DLD1 (cell line): ENCODE data around the gene ZFPM1.

Source experiments
- in situ Hi-C: cut with HindIII; loops from 2 replicates; pipeline ENCODE4 v1.10.0; 2017; ENCODE audit warnings: low sequenced_read_pairs

Gene ZFPM1

DNA sequence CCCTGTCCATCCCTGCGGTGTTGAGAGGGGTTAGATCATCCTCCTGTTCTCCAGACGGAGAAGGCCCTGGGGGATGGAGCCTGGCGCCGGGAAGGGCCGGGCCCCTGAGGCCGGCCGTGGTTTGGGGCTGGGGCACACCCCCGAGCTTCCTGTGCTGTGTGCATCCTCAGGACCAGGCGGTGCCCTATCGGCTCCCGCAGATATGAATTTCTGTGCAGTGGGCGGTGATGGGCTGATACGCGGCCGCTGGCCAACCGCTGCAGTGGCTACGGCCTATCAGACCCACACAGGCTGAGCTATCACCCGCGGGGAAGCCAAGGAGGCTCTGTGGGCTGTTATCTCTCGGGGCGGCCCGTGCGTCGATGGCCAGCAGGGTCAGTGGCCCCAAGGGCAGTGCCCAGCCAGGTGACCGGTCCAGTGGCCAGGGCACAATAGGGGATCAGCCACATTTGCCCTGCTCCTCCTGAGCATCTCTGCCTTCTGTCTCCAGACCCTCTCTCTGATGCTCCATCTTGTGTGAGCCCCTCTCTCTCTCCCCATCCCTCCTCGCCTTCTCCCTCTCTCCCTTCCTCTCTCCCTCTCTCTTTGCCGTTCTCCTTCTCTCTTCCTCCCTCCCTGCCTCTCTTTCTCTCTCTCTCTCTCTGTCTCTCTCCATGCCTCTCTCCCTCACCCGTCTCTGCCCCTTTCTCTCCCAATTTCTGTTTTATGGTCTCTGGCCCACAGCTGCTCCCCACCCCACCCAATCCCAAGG lies 38.7 kb downstream of the ZFPM1 start:
- in situ Hi-C loops, result no loop called here

DNA sequence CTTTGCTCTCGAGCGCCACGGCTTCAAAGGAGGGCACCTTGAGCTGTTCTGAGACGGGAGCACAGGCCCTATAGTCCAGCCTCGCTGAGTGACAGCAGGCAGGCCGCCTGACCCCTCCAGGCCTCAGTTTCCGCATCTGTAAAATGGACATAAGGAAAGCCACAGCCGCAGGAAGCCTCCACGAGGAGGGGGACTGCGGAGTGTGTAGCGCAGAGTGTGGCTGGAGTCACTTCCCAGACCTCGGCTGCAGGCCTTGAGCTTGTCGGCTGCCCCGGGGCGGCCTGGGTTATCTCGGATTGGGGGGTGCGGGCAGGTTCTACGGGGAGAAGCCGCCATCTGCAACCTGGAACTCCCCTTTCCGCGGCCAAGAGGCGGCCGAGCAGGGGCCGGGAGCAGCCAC lies 40.8 kb downstream of the ZFPM1 start:
- in situ Hi-C loops, result no loop called here

DNA sequence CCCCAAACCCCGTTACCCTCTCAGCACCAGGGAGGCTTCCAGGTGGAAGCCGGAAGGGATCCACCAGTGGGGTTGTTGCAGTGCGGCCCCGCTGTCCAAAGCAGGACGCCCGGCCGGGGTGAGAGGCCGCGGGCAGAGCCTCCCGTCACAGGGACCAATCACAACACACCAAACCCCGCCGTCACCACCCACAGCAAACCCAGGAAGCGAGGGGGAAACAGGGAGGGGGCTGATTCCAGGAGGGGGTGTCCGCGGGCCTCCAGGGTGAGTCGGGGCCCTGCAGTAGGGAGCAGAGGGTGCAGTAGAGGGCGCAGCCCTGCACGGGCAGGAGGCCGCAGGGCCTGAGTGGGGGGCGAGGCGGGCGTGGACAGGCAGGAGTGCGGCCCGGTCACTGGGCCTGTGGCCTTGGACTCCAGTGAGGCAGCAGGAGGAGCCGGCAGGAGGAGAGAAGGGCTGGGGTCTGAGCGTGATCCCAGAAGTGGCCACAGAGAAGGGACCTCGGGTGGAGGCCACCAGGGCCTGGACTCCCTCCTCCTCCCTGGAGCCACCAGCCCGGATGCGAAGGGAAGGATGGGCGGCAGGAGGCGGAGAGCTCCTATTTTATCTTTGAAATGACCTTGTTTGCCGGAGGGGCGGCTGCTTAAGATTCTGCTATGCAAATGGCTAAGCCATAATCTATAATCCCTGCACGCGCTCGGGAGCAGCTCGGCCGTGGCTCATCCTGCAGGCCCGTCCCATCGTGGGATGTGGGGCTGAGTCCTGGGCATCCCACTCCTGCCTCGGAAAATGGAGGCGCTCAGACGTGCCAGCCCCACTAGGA lies 41.5 kb downstream of the ZFPM1 start:
- in situ Hi-C loops, result no loop called here

DNA sequence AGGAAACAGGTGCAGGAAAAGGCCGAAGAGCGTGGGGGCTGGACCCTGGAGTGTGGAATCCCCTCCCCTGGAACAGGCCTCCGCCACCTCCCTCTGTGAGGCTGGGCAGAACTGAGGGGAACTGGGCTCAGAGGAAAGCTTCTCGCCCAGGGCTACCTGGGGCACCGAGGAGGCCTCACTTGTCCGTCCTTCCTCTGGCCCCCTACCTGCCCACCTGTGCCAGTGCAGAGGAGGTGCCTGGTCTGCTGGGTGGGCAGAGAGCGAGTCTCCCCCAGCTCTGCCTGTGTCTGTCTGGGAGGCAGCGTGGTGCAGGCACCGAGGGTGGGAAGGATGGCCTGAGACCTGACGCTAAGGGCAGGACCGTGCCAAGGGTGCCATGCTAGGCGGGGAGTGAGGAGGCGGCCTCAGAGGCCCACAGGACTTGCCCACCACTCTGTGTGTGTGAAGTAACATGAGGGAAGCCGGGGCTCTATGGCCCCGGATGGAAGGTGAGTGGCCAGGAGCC lies 42.2 kb downstream of the ZFPM1 start:
- in situ Hi-C loops, result no loop called here

DNA sequence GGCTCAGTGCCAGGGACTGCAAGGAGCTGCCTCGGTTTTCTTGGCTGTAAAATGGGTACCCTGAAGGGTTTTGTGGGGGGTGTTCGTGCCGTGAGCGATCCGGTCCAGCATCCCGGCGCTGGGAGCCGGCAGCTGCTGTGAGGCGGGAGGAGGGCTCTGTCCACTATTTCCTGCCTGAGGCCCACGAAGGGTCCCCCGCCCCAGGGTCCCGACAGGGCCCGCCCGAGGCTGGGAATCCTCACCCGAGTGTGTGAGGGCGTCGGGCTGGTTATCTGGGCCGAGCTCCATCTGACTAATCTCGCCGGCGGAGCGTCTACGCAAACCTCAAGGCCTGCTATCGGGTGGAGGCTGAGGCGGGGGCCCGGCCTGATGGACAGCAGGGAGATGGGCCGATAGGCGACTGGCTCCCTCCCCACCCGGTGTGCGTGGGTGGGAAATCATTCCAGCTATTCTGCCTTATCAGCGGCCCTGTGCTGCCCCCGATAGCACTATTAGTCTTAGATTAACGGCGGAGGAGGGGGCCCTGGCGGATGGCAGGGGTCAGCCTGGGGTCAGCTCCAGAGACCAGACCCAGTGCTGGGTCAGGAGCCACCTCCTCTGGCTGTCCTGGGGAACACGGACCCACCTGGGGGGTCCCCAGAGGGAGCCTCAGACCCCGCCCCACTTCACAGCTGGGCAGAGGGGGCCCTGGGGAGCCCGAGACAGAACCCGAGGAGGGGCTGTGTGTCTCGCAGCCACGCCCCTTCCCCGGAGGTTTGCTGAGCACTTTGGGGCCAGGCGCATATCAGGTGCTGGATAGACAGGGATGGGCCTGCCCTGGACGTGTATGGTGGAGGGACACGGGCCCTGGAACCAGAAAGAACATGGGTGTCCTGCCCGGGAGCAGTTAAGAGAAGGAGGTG lies 44.7 kb downstream of the ZFPM1 start:
- in situ Hi-C loops, result no loop called here

DNA sequence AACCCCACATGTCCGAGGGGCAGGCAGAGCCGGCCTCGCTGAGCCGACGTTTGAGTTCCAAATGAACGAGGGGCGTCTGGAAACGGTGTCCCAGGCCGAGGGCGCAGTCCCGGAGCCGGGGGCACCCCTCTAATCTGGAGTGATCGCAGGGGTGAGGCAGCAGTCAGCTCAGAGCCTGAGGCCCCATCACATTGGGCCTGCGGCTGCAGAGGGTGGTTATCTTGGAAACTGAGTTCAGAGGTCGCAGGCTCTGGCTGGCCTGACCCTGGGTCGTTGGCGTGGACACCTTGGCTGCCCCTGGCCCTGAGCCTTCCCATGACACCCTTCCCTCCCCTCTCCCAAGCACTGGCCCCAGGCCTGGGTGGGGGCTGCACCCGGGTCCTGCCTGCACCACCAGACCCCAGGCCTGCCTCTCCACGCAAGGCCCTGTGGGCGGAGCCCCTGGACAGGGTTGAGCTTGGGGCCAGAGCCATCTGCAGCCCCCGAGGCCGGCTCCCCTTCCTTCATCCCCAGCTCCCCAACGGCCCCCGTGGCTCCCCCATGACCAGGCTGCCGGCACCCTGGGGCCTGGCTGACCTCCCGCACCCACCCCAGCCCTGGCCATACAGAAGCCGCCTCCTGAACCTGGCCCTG lies 45.6 kb downstream of the ZFPM1 start:
- in situ Hi-C loops, result no loop called here

DNA sequence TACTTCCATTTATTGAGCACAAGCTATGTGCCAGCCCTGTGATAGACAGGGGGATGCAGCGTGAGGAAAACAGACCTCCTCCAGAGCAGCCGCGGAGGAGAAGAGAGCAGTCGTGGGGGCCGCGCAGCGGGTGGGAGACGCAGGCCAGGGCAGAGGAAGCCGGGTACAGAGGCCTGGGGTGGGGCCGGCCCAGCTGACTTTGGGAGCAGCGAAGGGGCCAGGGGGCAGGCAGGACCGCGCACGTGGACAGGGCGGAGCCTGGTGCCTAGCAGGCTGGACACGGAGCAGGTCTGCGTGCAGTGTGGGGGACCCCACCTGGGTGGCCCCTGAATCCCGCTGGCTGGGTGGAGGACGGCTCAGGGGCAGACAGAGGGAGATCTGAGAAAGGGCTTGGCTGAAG lies 46.2 kb downstream of the ZFPM1 start:
- in situ Hi-C loops, result no loop called here

DNA sequence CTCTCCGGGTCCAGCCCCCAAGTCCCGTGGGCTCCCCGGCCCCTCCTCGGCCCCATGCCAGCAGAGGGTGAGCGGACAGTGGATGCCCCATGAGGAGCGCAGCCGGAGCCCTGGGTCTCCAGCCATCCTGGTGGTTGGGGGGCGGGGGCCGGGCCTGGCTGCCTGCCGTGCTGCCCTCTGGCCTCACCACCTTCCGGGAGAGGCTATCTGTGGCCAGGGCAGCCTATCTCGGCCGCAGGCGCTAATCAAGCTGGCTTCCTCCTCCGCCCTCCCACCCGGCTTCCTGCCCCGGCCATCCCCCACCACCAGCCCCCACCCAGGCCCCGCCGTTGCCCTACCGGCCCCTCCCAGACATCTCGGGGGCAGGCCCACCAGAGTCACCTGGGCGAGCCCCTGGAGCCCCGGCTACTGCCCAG lies 46.8 kb downstream of the ZFPM1 start:
- in situ Hi-C loops, result no loop called here

DNA sequence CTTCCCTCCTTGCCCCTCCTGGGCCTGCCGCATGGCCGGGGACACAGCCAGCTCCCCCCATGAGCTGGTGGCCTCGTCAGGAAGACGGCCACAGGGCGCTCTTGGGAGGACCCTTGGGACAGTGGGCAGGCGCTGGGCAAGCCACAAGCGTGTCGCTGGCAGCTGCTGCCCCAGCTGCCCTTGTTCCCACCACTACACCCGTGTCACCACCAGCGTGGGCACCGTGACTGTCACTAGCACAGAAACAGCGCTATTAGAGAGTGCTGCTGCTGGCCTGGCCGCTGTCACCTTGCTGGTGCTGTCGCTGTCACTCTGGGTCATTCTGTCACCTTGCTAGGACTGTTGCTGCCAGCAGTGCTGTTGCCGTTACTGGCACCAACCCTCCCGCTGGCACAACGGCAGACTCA lies 47.2 kb downstream of the ZFPM1 start:
- in situ Hi-C loops, result no loop called here

DNA sequence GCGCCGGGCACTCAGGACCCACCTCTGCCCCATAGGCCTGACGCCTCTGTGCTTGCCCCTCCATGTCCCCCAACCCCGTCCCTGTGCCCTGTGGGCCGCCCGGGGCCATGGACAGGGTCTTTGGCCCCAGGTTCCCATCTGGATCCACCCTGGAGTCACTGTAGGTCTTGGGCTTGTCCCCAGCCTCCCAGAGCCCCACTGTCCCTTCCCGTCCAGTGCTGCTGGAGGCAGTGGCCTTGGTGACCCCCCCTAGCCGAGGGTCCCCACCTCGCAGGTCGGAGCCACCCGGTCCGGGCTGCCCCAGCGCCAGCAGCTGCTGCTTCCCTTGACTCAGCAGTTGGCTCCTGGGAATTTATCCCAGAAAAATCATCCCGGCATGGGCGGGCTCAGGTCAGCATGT lies 49.3 kb downstream of the ZFPM1 start:
- in situ Hi-C loops, result no loop called here

DNA sequence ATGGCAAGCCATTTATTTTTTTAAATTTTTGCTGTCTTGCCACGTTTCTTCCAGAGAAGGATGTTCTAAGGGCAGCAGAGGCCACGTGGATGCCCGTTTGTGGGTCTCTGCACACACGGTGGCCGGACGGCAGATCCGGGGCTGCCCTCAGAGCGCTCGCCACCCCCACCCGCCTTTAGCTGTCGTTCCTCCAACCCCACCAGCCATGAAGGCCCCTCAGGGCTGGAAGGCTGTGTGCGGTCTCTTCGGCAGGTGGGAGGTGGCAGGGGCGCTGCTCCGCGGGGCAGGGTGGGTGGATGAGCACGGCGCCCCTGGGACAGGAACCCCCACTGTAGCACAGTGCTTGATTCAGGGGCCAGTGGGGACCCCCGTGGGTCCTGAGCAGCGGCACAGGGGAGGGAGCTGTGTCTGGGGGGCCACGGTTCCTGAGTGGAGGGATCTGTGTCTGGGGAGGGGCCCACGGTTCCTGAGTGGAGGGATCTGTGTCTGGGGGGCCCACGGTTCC lies 49.7 kb downstream of the ZFPM1 start:
- in situ Hi-C loops, result no loop called here

DNA sequence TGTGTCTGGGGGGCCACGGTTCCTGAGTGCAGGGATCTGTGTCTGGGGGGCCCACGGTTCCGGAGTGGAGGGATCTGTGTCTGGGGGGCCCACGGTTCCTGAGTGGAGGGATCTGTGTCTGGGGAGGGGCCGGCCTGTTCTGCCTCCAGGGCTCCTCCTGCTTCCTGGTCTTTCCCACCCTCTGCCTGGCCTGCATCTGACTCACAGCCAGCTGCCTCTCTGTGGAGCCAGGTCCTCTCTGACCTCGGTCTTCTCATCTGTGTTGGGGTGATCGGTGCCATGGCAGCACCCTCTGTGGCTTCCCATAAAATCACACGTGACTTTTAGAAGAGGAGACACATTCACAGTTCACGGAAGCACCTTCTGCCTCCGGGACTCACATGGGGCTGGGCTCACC lies 50.3 kb downstream of the ZFPM1 start:
- in situ Hi-C loops, result no loop called here

DNA sequence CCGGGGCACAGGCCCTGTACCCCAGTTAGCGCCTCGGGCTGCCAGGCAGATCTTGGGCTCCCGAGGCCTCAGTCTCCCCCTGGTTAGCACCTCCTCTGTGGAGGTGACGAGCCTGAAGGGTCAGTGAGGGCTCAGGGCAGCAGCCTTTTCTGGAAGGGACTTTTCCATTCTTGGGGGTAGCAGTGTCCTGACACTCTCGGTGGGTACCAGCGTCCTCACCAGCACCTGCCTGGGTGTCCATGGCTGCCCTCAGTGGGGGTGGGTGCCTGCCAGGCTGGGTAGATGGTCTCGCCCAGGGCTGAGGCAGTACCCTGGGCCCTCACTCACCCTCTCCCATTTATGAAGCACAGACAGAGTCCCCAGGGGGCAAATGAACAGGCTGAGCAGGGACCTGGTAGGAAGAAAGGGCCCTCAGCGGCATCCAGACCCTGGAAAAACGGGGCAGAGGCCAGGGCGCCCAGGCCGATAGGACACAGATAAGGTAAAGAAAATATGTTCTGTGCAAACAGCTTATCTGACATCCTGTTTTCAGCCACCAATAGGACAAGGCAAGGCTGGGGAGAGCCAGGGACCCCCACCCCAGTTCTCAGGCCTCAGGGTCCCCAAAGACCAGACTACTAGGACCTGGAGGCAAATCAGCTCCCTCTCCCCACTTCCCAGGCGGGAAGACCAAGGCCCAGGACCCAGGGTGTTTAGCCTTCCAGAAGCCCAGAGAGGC lies 50.9 kb downstream of the ZFPM1 start:
- in situ Hi-C loops, result no loop called here

DNA sequence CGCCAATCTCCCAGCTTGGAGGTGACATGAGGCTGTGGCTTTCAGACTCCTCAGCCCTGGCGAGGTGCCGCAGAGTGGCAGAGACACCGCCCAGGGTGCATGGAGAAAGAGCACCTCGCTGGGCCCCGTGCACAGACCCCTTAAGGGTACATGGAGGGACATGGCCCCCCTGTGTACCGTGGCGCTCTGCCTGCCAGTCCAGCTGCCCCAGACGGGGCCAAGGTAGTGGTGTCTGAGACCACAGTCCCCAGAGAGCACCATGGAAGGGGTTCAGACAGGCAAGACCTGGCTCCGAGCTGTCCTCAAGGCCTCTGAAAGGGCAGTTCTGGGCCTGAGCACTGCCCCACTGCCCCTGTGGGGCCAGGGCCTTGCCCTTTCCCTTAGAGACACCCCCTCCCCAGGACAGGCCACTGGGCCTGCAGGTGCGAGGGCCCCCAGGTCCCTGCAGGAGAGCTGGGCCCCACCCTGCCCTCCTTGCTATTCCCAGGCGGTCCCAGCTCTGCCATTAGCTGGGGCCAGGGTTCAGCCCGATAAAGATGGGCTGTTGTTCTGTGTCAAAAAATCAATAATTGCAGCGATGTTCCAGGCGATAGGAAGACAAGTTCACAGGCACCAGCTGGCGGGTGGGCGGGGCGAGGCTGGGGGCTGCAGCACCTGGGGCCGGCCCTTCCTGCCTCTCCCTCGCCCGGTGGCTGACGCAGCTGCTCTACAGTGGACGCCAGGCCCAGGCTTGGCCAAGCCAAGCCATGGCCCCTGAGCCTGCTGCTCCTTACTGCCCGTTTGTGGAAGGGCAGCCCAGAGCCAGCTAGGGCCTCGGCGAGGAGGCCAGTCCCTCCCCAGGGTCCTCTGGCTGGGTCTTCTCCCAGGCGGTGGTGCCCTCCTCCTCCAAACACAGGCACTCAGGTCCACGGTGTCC lies 51.7 kb downstream of the ZFPM1 start:
- in situ Hi-C loops, result no loop called here

DNA sequence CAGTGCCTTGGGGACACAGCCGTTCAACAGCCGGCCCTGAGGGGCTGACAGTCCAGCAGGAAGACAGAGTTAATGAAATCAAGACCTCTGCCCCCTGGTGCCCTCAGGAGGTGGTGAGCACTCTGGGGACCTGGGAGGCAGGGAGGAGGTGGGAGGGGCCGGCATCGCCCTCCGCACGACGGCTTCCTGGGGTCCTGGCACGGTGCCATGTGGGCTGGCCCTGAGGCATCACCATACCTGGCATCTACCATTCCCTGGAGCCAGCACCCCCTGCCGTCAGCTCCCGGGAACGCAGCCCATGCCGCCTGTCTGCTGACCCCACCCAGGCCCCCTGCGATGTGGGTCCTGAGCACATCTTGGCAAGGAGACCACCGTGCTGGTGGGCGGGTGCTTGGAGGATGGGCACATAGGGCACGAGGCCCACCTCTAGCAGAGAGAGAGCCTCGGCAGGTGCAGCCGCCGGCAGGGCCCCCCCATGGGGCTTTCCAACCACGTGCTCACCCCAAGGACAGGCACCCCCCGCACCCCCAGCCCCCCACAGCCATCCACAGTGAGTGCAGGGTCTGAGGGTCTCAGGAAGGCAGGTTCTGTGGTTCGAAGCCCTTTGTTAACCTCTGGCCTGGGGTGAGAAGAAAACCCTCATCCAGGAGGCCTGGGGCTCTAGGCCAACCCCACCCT lies 52.5 kb downstream of the ZFPM1 start:
- in situ Hi-C loops, result no loop called here

DNA sequence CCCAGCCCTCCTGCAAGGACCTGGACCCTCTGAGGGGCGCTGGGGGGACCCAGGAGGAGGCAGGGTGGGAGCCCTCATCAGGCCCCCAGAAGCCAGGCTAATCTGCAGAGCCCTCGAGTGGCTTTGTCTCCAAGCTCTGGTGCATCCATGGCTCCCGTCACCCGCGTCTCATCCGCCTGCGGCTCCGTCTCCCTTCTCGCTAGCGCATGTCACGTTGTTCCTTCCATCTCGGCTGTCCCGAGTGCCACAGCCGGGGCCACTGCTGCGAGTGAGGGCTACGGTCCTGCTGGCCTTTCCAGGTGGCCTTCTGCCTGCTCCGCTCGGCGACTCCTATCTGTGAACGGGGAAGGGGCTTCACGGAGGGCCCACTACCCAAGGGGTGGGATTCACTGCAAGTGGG lies 53.6 kb downstream of the ZFPM1 start:
- in situ Hi-C loops, result no loop called here

DNA sequence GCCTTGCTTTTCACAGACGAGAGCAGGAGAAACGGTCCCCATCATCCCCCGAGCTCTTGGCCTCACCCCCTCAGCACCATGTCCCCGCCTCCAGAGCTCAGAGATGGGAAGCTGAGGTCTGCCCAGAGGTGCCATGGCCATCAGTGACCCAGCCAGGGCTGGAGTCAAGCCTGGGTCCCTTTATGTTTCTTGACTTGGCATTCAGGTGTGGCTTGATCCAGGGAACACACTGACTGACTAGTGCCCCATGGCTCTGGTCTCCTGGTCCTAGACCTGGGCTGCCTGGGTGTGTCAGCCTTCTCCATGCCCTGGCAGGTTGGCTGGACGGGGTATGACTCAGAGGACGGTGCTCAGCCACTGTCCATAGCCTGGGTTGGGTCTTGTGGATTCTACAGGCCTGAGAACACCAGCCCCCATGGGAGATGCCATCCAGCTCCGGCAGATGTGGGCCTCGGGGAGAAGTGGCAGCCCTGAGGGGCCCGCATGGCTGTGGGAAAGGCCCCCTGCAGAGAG lies 54.2 kb downstream of the ZFPM1 start:
- in situ Hi-C loops, result no loop called here

DNA sequence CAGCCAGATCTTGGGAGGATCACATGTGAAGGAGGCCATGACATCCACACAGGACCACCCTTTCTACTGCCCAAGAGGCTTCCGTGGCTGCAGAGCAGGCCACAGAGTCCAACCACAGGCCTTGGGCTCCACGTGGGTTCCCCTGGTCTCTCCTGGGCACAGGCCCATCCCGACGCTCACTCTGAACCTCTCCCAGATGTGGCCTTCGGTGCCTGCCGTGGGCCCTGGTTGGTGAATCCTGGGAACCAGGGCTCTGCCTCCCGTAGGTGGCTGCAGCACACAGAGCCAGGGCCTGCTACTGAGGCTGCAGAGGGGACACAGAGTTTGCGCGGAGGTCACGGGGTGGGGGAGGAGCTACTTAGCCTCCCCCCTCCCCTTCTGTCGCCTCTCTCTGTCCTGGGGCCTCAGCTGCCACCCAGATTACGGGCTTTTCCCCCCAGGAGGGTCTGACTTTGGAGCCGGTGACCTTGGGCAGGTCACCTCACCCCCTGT lies 55.3 kb downstream of the ZFPM1 start:
- in situ Hi-C loops, result no loop called here
